Activated CD8-positive, alpha-beta memory T cell treated with anti-CD3 and anti-CD28 coated beads for 24 hours (primary cell): Measurements from ENCODE around the gene AKAP7.

Source experiments
- DNase-seq: peaks from one replicate; pipeline ENCODE4 v3.0.0-alpha.2; 2020

AKAP7 gene

GRCh38 chr6:131206463-131207251, 71.4 kb downstream of the AKAP7 start:
- no peak for DNase-seq

- no peak for DNase-seq
Observed at GRCh38 chr6:131208787-131209186, 73.5 kb downstream of the AKAP7 start.

GRCh38 chr6:131210469-131210868, 75.2 kb downstream of the AKAP7 start:
- DNase-seq, result no peak

GRCh38 chr6:131212024-131212423, 76.8 kb downstream of the AKAP7 start:
- no peak for DNase-seq

GRCh38 chr6:131212913-131213312, 77.6 kb downstream of the AKAP7 start:
- no peak for DNase-seq

GRCh38 chr6:131213501-131213990, 78.3 kb downstream of the AKAP7 start:
- no peak for DNase-seq

DNA sequence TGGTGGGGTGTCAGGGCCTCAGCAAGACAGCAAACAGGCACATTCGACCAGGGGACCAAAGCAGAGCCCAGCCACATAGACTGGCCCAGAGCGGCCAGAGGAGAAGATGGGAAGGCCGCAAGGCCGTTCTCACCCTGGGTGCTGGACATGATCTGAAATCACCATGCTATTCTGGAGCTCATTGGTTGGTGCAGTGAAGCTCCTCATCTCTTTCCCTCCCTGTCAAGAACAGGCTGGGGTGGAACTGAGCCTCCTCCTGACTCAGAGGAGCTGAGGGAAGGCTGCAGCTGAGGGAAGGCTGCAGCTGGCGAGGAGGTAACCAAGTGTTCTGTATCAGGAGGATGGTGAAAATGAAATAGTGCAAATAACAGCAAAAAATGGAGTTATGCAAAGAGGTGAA, 80.0 kb downstream of the AKAP7 start:
- DNase-seq, result no peak

DNA sequence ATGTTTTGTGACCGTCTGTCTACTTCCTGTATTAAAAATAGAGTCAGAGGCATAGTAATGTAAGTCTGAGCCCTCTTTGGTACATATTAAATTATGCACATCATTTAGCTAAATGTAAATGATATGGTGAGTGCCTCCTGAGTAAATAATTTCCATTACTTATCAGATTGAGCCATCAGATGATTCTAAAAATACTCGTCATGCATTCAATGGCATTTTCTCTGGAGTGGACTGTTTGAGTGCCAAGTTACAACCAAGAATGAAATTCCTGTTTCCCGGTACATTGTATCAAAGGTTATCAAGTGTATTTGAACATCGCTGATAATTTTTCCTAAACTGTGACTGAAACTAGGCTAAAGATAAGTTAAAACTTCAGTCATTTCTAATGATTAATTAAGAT, 81.0 kb downstream of the AKAP7 start:
- no peak for DNase-seq

GRCh38 chr6:131222773-131223172, 87.5 kb downstream of the AKAP7 start:
- DNase-seq, result no peak

DNA sequence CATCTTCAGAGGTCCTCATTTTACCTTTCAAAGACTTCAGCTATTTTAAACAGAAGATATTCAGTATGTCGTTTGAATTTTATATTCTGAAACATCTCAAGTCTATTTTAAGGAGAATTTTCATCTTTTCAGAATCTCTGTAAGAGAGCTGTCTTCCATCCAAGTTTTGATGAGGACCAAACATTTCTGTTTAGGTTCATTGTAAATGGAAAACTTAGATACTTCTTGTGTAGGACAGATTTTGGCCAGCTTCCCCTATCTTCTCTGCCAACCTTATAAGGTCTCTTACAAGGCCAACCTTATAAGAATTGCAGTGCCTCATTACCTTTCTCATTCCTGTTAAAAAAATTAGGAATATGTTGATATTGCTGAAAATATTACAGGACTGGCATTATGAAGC, 88.1 kb downstream of the AKAP7 start:
- no peak for DNase-seq

DNA sequence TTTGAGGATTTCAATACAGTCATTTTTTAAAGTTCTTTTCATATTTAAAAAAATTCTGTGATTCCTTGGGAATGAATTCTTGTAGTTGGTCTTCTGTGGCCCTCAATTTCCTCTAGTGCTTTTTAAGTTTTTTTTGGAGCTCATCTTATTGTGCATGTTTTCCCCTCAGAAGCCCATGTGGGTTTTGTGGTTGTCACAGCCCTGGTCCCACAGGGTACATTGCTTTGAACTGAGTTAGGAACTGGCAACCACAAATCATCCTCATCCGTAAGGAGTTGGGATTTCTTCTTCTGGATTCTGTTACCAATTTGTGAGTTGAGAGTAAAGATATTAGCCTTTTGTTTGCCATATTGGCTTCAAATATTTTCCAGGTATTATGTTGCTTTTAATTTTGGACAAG, 89.9 kb downstream of the AKAP7 start:
- DNase-seq, result no peak

- no peak for DNase-seq
Observed at GRCh38 chr6:131225959-131226358, 90.7 kb downstream of the AKAP7 start.

GRCh38 chr6:131226459-131227157, 91.3 kb downstream of the AKAP7 start:
- DNase-seq, result no peak

DNA sequence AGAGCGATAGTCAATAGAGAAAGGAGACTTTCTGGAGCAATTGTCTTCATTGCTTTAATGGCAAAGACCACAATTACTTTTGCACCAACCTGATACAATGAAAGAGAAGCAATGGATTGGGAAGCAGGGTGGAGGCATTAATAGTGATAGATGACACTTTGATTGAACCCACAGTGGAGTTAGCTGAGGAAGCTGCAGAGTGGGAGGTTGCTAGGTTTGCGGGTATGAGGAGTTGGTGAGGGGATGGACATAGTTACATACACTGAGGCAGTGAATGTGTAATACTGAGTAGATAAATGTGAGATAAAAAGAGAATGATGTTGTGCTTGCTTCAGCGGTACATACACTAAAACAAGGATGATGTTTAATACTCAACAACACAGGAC, 91.9 kb downstream of the AKAP7 start:
- no peak for DNase-seq

- DNase-seq, result no peak
Observed at GRCh38 chr6:131231103-131231502, 95.8 kb downstream of the AKAP7 start.

DNA sequence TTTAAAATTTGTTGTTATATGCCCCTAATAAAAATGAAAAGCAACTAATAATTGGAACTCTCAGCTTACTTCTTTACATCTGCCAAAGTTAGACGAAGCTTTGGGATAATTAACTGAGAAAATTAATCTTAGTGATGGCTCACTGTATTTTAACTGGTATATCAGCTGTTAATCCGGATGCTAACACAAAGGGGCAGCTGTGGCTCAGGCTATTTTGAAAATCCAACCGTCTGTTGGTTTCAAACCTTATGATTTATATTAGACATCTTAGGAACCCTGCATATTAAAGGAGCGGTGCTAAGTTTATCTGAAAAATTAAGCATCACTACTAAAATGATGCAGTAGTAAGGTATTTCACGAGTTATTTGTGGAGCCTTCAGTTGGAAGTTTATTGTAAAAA, 96.6 kb downstream of the AKAP7 start:
- DNase-seq, result no peak

GRCh38 chr6:131244942-131245341, 109.7 kb downstream of the AKAP7 start:
- no peak for DNase-seq

GRCh38 chr6:131250122-131250521, 114.9 kb downstream of the AKAP7 start:
- DNase-seq, result peak; percentile 61

GRCh38 chr6:131250936-131251335, 115.7 kb downstream of the AKAP7 start:
- no peak for DNase-seq

GRCh38 chr6:131251590-131252199, 116.4 kb downstream of the AKAP7 start:
- DNase-seq, result no peak

GRCh38 chr6:131255434-131255833, 120.2 kb downstream of the AKAP7 start:
- no peak for DNase-seq

DNA sequence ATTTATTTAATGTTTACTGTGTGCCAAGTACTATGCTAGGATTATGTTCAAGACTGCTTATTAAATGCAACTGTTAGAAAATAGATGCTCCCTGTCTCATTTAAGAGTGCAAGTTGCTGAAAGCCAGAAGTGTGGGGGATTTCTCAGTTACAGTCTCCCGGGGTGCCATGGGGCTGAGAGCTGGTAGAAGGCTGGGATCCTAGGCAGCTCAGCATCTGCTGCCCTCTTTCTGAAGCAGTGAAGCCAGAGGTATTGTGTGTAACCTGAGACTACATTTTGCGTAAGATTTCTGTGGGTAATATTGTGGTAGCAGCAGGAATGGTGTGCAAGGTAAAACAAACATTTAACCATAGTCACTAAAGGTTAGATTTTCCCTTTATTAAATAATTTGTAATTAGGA, 120.6 kb downstream of the AKAP7 start:
- DNase-seq, result no peak

DNA sequence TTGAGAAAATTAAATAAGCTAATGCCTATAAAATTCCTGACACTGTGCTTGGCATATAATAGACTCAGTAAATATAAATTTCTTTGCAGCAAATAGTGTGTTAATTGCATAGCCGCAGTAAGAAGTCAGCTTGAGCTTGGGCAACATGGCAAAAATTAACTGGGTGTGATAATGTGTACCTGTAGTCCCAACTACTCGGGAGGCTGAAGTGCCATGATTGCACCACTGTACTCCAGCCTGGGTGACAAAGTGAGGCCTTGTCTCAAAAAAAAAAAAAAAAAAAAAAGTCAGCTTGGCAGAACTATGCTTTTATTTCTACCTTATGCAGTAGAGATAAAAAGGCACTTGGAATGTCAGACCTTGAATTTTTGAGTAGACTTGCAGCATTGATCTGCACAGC, 121.8 kb downstream of the AKAP7 start:
- no peak for DNase-seq
